NT2/D1 (cell line): ENCODE results near the gene TMPRSS9.

ENCODE experiments used
- SUZ12 ChIP-seq: IDR thresholded peaks from 2 replicates; pipeline ENCODE4 v1.6.1; 2011; ENCODE audit not compliant: insufficient read length, insufficient read depth; ENCODE audit errors: extremely low read depth
- YY1 ChIP-seq: IDR thresholded peaks from 2 replicates; pipeline ENCODE4 v1.6.1; 2011; ENCODE audit not compliant: insufficient read length, insufficient read depth
- ZNF274 ChIP-seq: IDR thresholded peaks from 2 replicates; pipeline ENCODE4 v1.6.1; 2011; ENCODE audit warnings: mild to moderate bottlenecking, low read depth, low read length

- TF ChIP-seq YY1 = no peak
- TF ChIP-seq ZNF274 = no peak
- TF ChIP-seq SUZ12 = no peak
These were observed 2.2 kb downstream of the TMPRSS9 start for GRCh38 chr19:2362046-2362969.
